M059J (cell line): Measurements from ENCODE around the gene UNC13B. TPM values are rescaled to one million over a fixed set of nuclear protein-coding genes. Genes with fewer than 3 reads are reported as not detected.

ENCODE experiments used
- DNase-seq: peaks from one replicate; pipeline ENCODE4 v3.0.0-alpha.2; 2012; ENCODE audit warnings: low read depth
- total RNA-seq: library from RNA; depleted of rRNA; stranded (reverse); fragments of >200 nt; shearing (Covaris generic); gene quantifications from 2 replicates; pipeline ENCODE4 v1.2.3, GENCODE V29; 2014

Gene UNC13B
- total RNA-seq, 1 experiment from 2014 or later: 16.1 TPM

DNA sequence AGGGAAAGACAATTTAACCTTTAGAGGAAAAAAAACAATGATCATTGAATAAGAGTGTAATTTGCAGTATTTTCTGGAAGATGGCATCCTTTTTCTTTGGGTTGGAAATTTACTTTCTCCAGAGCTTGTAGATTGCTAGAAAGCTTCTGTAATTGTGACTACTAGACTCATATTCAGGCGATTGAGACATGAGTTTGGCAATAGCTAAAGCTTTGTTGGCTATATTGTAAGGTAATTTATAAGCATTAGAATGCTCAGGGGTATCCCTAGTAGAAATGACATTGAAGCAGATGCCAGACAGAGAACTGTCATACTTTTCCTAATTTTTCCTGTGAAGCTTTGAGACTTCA is 115.3 kb downstream of the UNC13B start:
- DNase-seq: no peak

DNA sequence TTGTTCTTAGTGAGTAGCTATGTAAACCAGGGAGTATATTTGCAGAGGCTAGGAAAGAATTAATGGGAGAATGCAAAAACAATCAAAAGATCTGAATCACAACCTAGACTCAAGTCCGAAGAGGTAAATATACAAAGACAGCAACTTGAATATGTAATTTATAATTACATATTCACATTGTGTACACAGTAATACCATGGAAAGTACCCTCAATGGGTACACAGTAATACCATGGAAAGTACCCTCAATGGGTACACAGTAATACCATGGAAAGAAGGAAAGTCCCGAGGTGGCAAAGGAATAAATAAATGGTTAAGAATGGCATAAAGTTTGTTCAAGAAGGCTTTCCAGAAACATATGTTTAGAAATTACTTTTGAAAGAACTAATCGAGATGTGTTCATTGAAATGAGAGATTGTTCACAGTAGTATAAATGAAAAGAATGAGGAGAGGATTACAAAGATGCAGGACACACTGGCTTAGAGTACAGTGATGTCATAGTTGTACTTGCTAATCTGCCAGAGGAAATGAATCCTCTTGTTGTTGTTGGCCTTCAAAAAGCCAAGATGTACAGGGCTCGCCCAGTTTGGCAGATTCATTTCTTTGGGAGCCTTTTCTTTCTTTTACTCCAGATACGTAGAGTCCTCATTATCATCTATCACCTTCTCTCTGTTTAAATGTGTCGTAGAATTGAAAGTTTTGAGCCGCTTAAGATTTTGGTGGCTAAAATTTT is 116.0 kb downstream of the UNC13B start:
- peak; percentile 59 for DNase-seq

DNA sequence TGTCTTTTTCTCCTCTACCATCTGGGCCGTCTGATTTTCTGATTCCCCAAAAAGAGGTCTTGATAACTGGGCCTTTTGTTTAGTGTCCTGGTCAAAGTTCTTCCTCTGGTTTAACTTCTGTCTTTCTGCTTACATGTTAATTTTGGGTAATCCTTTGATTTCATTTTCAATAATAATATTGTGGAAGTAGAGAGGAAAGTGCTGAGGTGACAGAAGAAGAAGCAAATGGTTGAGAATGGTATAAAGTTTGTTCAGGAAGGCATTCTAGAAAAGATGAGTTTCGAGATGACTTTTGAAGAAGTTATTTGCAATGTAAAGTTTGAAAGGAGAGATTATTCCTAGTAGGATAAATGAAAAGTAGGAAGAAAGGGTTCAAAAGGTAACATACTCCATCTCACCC is 118.1 kb downstream of the UNC13B start:
- no peak for DNase-seq

GRCh38 chr9:35280399-35280798 is 118.6 kb downstream of the UNC13B start:
- DNase-seq: no peak

GRCh38 chr9:35285731-35286130 is 123.9 kb downstream of the UNC13B start:
- DNase-seq: peak; percentile 50

DNA sequence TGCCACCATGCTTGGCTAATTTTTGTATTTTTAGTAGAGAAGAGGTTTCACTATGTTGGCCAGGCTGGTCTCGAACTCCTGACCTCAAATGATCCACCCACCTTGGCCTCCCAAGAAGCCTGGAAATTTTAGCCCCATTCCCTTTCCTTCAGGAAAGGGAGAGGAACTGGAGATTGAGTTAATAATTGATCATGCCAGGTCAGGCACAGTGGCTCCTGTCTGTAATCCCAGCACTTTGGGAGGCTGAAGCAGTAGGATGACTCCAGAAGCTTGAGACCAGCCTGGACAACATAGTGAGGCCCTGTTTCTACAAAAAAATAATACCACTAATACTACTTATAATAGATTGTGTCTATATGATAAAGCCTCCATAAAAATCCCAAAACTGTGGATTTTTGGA is 124.6 kb downstream of the UNC13B start:
- no peak for DNase-seq

GRCh38 chr9:35287987-35288632 is 126.3 kb downstream of the UNC13B start:
- DNase-seq: peak; percentile 20

DNA sequence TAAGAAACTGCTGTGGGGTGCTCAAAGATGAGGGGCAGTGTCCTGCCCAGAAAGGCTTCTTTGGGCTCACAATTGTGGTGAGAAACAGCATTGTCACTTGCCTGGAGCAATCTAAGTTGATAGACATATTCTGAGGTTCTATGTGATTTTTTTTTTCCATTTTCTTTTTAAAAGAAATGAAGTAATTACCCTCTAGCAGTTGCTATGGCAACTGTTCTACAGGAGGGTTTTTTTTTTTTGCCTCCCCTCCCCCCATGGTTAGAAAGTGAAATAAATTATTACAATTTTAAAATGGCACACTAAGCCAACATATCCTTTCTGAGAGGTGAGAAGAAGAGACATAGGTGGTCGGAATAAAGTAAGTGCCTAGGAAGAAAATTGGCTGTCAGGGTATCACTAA is 127.0 kb downstream of the UNC13B start:
- no peak for DNase-seq

- no peak for DNase-seq
Measured at GRCh38 chr9:35293376-35293964, 131.7 kb downstream of the UNC13B start.

DNA sequence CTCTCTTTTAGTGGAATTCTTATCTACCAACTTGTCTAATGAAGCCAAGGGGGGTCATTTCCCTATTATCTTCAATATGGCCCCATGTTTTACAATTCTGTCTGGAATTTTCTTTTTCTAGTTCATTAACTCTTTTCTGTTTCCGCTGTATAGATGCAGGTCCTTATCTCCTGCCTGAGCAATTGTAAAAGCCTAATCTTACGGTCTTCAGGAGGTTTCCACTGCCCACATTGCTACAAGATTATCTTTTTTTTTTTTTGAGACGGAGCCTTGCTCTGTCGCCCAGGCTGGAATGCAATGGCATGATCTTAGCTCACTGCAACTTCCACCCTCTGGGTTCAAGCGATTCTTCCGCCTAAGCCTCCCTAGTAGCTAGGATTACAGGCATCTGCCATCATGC is 132.3 kb downstream of the UNC13B start:
- no peak for DNase-seq

DNA sequence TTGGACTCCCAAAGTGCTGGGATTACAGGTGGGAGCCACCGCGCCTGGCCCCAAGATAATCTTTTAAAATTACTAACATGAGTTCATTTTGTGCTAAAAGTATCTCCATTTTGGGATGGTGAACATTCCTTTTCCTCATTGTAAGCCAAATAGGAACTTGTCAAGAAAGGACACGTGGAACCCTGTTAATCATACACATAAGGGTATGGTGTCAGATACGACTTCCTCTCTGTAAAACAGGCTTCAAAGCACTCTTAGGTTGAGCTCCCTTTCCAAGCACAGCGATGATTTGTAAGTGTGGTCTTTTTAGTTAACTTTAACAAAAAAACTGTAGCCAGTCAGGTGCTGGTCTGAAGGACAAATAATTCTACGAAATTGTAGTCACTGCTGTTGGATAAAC is 132.7 kb downstream of the UNC13B start:
- no peak for DNase-seq

- DNase-seq: no peak
Measured at GRCh38 chr9:35295369-35296036, 133.7 kb downstream of the UNC13B start.

DNA sequence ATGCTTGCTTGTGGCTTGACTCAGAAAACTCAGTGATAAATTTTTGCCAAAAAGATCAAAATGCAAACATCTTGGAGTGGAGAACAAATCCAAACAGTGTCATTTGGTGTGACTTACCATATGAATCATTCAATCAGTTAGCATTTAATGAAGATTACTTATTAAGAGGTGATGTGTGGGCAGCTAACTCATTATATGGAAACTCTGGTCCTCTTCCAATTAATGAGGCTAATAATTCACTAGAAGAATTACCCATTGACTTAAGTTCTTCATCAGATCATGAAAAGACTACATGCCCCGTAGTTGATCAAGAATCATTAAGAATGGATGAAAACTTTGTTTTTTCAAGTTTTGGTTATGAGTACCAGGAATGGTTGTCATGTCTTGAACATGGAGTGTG is 141.8 kb downstream of the UNC13B start:
- no peak for DNase-seq

- peak; percentile 58 for DNase-seq
Measured at GRCh38 chr9:35306283-35306682, 144.5 kb downstream of the UNC13B start.

- no peak for DNase-seq
Measured at GRCh38 chr9:35308316-35308715, 146.5 kb downstream of the UNC13B start.

DNA sequence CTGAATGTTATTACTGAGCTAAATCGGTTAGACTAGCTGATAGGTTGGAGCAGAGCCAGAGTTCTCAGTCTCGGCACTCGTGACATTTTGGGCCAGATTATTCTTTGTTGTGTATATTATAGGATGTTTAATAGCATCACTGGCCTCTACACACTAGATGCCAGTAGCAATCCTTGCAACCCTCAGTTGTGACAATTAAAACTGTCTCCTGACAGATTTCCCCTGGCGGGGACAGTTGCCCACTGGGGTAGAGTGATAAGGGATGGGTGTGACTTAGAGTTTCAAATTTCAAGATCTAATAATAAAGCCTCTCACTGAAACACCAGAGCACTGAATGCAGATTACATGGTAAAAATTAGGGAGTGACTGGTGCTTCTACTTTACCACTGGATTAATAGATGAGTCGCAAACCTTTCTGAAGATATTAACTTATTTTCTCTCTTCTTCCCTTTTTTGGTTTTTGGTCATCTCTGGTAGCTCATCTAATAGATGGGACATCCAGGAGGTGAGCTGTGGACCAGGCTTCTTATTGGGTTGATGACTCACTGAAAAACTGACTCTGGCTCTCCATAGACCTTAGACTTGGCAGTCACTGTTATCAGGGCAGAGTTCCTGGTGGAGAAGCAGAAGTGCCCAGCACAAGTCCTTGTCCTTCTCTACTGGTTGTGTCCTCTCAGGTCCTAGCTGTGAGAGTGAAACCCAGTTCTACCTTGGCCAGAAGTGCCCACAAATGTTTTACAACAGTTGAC is 150.3 kb downstream of the UNC13B start:
- DNase-seq: peak; percentile 31

- no peak for DNase-seq
Measured at GRCh38 chr9:35313460-35313859, 151.7 kb downstream of the UNC13B start.

- DNase-seq: peak; percentile 62
Measured at GRCh38 chr9:35313916-35314315, 152.1 kb downstream of the UNC13B start.

- no peak for DNase-seq
Measured at GRCh38 chr9:35318741-35319140, 156.9 kb downstream of the UNC13B start.

DNA sequence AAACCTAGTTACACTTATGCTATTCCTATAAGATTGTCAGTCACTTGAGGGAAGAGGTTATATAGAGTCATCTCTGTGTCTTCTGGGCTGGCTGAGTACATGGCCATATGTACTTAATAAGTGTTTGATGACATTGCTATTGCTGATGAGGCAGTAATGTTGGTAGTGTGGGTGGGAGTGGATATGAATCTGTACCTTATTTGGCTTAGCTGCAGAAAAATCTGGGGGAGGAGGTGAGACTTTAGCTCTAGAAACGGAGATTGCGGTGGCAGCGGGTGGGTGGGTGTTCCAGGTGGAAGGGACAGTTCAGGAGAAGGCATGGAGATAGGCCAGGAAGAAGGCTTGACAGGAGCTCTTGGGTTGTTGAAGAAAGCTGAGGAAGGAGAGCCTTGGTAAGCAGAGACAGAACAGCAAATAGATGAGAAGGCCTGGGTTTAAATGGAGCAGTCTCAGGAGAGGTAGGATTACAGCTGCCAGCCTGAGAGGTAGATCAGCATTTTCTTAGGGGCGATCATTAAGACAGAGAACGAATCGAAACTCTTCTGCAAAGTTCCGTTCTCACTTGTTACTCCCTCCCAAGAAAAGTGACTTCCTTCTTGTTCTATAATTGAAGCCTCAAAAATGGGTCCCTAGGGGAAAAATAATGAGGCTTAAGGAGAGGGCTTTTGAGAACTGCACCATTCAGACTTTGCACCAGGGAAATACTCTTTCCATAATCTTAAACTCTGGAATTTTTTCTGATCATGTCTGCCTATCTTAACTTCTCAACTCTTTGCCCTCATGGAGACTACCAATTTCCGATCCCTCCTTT is 160.5 kb downstream of the UNC13B start:
- no peak for DNase-seq

GRCh38 chr9:35324966-35325365 is 163.2 kb downstream of the UNC13B start:
- no peak for DNase-seq
